Small intestine (tissue), 7 donors: ENCODE results near the gene TSPAN18. TPM values are rescaled to one million over a fixed set of nuclear protein-coding genes. Genes with fewer than 3 reads are reported as not detected.

Experiments
- DNase-seq, 2 donors: peaks; one replicate each; pipeline versions ENCODE4 v3.0.0 to v3.0.0-alpha.2; 2013
- FAIRE-seq: peaks from 2 replicates; lab custom pipeline; 2012; peaks lifted over from hg19 to GRCh38; lab: Jason Lieb, UNC
- H3K27ac ChIP-seq, 3 donors: one replicate each; pipeline ENCODE4 v1.5.1; 2013; ENCODE audit warnings: low read length in 2 of 3, mild to moderate bottlenecking in 2 of 3, control low read depth in 1 of 3, inconsistent platforms in 1 of 3, low read depth in 1 of 3, moderate library complexity in 1 of 3
- H3K27me3 ChIP-seq, 3 donors: one replicate each; pipeline ENCODE4 v1.6.1; 2013; ENCODE audit warnings: low read length in 3 of 3, inconsistent platforms in 1 of 3; ENCODE audit not compliant: control insufficient read depth in 3 of 3, insufficient read depth in 3 of 3
- H3K36me3 ChIP-seq, 3 donors: one replicate each; pipeline ENCODE4 v1.6.1; 2013; ENCODE audit warnings: low read length in 3 of 3, inconsistent platforms in 1 of 3, low read depth in 1 of 3, mild to moderate bottlenecking in 1 of 3, moderate library complexity in 1 of 3; ENCODE audit not compliant: control insufficient read depth in 3 of 3, insufficient read depth in 2 of 3
- H3K4me1 ChIP-seq, 3 donors: one replicate each; pipeline ENCODE4 v1.6.1; 2013; ENCODE audit warnings: low read length in 2 of 3, inconsistent platforms in 1 of 3, low read depth in 1 of 3, mild to moderate bottlenecking in 1 of 3, moderate library complexity in 1 of 3; ENCODE audit not compliant: control insufficient read depth in 3 of 3, insufficient read depth in 2 of 3
- H3K4me3 ChIP-seq, 3 donors: one replicate each; pipeline ENCODE4 v1.5.1; 2013; ENCODE audit warnings: low read length in 3 of 3, control low read depth in 1 of 3, inconsistent platforms in 1 of 3, low read depth in 1 of 3, mild to moderate bottlenecking in 1 of 3, moderate library complexity in 1 of 3
- H3K9me3 ChIP-seq, 2 donors: one replicate each; pipeline ENCODE4 v1.6.1; 2013; ENCODE audit warnings: low read depth in 1 of 2, low read length in 1 of 2; ENCODE audit not compliant: control insufficient read depth in 2 of 2, insufficient read depth in 1 of 2
- WGBS, 3 donors: extraction: QIAGEN DNeasy Blood & Tissue Kit; methylation state at CpG; one replicate each; pipeline ENCODE4 v1.1.7; 2013; 5-methylcytosine and 5-hydroxymethylcytosine counted together
- polyA plus RNA-seq, 4 donors: library from polyadenylated mRNA; stranded (reverse) in 3 of 4; unstranded in 1 of 4; fragments of 200-250 nt in 3 of 4; fragments of 120-200 nt in 1 of 4; gene quantifications; one replicate each; pipeline versions ENCODE4 v1.2.1 to v1.2.3, GENCODE V29; 2013
- donor health status: healthy with polysubstance abuse.
- donor health status: control.
- donor health status: control.
- donor health status: Bipolar disorder and iron deficiency.
- donor health status: healthy.

The TSPAN18 gene
- polyA plus RNA-seq, 4 donors: 1.1 to 45.2 (median 8.8) TPM; not detected in 1

DNA sequence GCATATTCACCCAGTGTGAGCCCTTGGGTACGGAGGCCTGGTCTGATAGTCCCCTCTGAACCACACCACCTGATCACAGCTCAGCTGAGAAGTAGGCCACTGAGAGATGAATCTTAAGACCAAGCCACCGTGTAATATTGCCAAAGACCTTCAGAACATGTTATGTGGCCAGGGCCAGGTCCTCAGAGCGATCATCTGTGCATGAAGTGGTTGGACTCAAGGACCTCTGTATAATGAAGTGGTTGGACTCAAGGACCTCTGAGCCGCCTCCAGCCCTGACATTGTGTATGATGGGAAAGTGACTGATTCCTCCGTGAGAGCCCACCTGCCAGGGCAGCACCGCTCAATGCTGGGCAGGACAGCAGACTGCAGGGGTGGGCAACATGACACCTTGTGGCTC lies 153.7 kb downstream of the TSPAN18 start:
- Histone ChIP-seq H3K9me3 (no peaks in the 10 kb centered on the region), H3K27ac (no peak overlapping the region), H3K27me3 (no peaks in the 10 kb centered on the region), H3K4me1 (peaks cover 0 to 44% (median 7%) of the 10 kb centered on the region in 3 donors), H3K36me3 (peaks cover 0 to 30% (median 0%) of the 10 kb centered on the region in 3 donors), H3K4me3 (no peak overlapping the region)
- WGBS, 3 donors: 84 to 91% (median 85%) methylated on average over 6 of the region's 6 CpGs
- no peak for FAIRE-seq
- DNase-seq: no peak

DNA sequence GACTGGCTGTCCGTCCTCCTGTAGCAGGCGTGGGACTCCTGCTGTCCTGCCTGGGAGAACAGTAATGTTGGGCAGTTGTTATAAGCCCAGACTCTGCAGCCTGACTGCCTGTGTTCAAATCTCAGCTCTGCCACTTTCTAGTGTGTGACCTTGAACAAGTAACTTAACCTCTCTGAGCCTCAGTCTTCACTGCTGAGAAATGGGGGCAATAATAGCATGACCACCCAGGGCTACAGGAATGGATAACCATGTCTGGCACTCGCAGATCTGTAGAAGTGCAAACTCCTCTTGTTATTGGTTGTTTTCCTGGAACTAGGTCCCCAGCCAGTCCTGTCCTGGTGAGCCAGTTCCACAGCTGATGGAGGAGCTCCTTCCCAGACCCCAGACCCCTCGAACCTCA lies 154.2 kb downstream of the TSPAN18 start:
- Histone ChIP-seq H3K4me1 (peaks cover 0 to 48% (median 7%) of the 10 kb centered on the region in 3 donors), H3K9me3 (no peaks in the 10 kb centered on the region), H3K4me3 (no peak overlapping the region), H3K36me3 (peaks cover 0 to 29% (median 0%) of the 10 kb centered on the region in 3 donors), H3K27ac (no peak overlapping the region), H3K27me3 (no peaks in the 10 kb centered on the region)
- WGBS, 3 donors: 91 to 94% (median 91%) methylated on average over 4 of the region's 4 CpGs
- FAIRE-seq (no peak), DNase-seq (no peak)

DNA sequence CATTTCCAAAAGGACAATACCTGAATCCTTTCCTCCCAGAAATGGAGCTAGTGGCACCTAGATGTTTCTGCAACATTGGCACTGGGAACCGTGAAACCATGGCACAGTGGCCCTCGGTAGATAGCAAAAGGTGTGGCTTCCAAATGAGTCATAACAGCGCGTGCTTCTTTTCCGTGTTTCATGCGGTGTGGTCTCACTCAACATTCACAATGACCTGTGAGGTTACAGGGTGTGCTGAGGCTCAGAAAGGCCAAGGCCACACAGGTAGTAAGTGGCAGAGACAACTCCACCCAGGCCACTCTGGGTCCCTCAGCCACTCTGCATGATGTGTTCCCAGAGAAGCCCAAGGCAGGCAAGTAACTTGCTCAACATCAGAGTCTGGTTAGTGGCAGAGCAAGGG lies 156.5 kb downstream of the TSPAN18 start:
- DNase-seq (peak; percentile 79 to 94), FAIRE-seq (no peak)
- H3K4me3 ChIP-seq: no peak overlapping the region
- no peaks in the 10 kb centered on the region for H3K27me3 ChIP-seq
- WGBS, 3 donors: 11 to 48% (median 15%) methylated on average over 6 of the region's 6 CpGs
- peak overlapping the region; percentile 62 to 79 (median 78) for H3K27ac ChIP-seq
- no peaks in the 10 kb centered on the region for H3K9me3 ChIP-seq
- H3K36me3 ChIP-seq: peaks cover 0 to 25% (median 0%) of the 10 kb centered on the region in 3 donors
- peaks cover 0 to 61% (median 7%) of the 10 kb centered on the region in 3 donors for H3K4me1 ChIP-seq

DNA sequence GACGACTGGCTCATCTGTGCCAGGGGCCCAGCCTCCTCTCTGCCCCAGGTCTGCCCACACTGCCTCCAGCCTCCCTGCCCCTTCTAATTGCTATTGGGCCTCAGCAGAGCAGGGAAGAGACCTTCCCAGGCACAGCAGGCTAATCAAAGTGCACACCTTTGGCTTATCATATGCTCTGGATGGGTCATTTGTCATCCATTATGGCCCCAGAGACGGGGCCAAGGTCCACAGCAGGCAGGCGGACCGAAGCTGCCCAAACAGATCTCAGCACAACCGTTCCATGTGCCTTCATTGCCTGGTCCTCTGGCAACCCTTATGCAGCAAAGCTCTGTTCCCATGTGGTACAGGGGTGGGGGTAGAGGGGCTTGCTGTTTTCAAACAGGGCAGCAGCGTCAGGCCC lies 157.3 kb downstream of the TSPAN18 start:
- Histone ChIP-seq H3K9me3 (no peaks in the 10 kb centered on the region), H3K4me3 (no peak overlapping the region), H3K36me3 (peaks cover 0 to 29% (median 0%) of the 10 kb centered on the region in 3 donors), H3K27ac (peak overlapping the region; percentile 62 to 87 (median 79)), H3K27me3 (no peaks in the 10 kb centered on the region), H3K4me1 (peaks cover 0 to 61% (median 7%) of the 10 kb centered on the region in 3 donors)
- WGBS, 3 donors: 15 to 70% (median 44%) methylated on average over 6 of the region's 6 CpGs
- DNase-seq: peak; percentile 91 to 93
- no peak for FAIRE-seq

DNA sequence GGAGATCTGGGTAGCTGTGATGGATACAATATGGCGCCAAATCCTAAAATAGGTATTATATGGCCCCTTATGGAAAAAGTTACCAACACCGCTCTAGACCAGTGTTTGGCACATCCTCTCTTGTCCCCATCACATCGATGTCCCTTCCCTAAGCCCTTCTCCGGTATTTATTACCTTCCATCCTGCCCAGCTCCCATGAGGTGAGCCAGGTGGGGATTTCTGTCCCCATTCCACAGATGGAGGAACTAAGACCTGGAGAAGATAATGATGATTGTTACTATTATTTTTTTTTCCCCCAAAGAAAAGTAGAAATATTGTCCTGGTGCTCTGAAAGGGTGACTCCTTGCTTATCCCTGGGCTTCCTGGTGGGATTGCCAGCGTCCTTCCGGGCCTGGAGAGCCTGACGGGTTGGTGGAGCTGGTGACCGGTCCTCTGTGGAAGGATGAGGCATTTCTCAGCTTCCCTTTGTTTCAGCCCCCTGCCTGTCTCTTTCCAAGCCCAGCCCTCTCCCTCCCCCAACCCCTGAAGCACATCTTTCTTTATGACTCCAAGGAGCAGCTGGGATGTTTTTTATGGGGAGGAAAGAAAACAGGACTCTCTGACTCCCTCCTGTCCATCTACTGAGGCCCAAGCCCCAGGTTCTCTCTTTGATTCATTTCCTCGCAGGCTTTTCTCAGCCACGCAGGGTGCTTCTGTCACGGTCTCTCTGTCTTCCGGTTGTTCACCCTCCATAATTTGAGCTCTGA lies 158.5 kb downstream of the TSPAN18 start:
- Histone ChIP-seq H3K27me3 (no peaks in the 10 kb centered on the region), H3K4me3 (no peak overlapping the region), H3K4me1 (peaks cover 0 to 61% (median 7%) of the 10 kb centered on the region in 3 donors), H3K27ac (peak overlapping the region in 2 of 3 donors; percentile 79 to 87), H3K9me3 (no peaks in the 10 kb centered on the region), H3K36me3 (peaks cover 0 to 27% (median 0%) of the 10 kb centered on the region in 3 donors)
- WGBS, 3 donors: 82 to 91% (median 87%) methylated on average over 12 of the region's 12 CpGs
- FAIRE-seq: no peak
- no peak for DNase-seq

DNA sequence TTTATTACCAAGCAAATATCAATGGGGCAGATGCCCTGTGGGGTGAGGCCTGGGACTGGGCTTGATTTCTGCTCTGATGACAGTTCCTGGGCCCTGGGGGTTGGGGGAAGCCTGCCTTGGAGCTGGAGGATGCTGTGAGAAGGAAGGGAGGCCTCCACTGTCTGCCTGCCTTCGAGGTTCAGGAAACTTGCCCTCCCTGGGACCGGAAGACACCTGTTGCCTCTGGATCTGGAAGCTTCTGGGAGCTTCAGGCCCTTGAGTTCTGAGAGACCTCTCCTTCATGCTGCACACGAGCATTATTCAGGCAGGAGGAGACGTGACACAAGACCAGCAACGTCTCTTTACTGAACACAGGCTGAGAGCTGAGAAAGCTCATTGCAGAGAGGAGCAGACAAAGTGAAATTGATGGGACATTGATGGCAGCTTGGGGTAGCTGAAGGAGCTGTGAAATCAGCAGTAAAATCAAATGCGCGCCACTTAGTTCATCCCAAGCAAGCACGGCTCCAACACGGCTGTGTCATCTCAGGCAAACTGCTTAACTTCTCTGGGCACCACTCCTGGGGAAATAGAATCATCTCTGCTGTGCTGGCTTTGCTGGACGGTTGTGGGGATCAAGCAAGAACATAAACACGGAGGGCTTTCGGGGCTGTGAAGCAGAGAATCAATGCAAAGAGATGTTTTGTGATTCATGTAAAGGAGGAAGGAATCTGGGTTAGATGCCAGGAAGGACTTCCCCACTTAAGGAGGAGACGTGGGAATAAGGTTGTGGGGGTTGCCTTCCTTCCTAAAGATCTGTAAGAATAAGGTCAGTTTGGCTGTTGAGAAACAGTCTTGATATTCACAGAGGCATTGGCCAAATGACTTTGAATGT lies 159.4 kb downstream of the TSPAN18 start:
- H3K4me3 ChIP-seq: no peak overlapping the region
- WGBS, 3 donors: 70 to 79% (median 77%) methylated on average over 13 of the region's 13 CpGs
- H3K4me1 ChIP-seq: peaks cover 0 to 61% (median 7%) of the 10 kb centered on the region in 3 donors
- no peaks in the 10 kb centered on the region for H3K27me3 ChIP-seq
- FAIRE-seq: no peak
- no peak for DNase-seq
- peaks cover 0 to 20% (median 0%) of the 10 kb centered on the region in 3 donors for H3K36me3 ChIP-seq
- peak overlapping the region in 2 of 3 donors; percentile 12 to 79 for H3K27ac ChIP-seq
- no peaks in the 10 kb centered on the region for H3K9me3 ChIP-seq

DNA sequence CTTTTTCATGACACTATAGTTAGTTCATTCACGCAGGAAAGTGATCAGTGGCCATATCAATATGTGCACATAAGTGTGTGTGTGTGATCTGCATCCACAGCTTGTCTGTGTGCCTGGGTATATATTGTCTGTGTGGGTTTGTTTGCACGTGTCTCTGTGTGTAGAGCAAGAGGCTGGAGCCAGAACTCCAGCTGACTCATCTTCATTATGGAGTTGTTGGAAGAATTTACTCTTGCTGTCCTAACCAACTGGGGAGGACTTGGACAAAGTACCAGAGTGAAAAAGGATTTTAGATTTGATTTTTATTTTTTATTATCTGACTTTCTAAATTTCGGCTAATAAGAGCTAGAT lies 160.0 kb downstream of the TSPAN18 start:
- WGBS, 3 donors: 56 to 66% (median 59%) methylated on average over 3 of the region's 3 CpGs
- no peak for FAIRE-seq
- peaks cover 0 to 61% (median 7%) of the 10 kb centered on the region in 3 donors for H3K4me1 ChIP-seq

DNA sequence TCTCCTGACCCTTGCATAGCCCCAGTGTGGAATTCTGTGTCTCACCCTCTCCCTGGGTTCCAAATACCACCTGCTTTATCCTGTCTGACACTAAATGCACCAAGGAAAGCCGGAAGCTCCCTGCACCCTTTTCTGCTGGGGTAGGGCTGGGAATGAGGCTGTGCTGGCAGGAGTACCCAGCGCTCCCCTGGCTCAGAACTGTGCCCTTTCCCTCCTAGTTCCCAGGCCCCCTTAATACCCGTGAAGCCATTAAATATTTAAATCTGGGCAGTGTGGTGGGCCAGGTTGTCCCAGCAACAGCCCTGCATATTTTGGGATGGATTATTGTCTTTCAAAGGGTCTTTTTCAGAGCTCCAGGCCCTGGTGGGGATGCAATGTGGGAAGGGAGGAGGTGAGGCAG lies 160.9 kb downstream of the TSPAN18 start:
- Histone ChIP-seq H3K27ac (peak overlapping the region in 1 of 3 donors; percentile 1), H3K27me3 (no peaks in the 10 kb centered on the region), H3K4me3 (no peak overlapping the region), H3K4me1 (peaks cover 0 to 54% (median 7%) of the 10 kb centered on the region in 3 donors), H3K9me3 (no peaks in the 10 kb centered on the region), H3K36me3 (peaks cover 0 to 18% (median 0%) of the 10 kb centered on the region in 3 donors)
- 65 to 90% (median 71%) methylated on average over 3 of the region's 3 CpGs for WGBS, 3 donors
- no peak for FAIRE-seq
- no peak for DNase-seq

More for the DNA sequence above, 160.0 kb downstream of the TSPAN18 start:
- H3K4me3 ChIP-seq: no peak overlapping the region
- H3K27me3 ChIP-seq: no peaks in the 10 kb centered on the region
- DNase-seq: no peak
- H3K36me3 ChIP-seq: peaks cover 0 to 18% (median 0%) of the 10 kb centered on the region in 3 donors
- peak overlapping the region in 1 of 3 donors; percentile 79 for H3K27ac ChIP-seq
- H3K9me3 ChIP-seq: no peaks in the 10 kb centered on the region
